OCI-LY3 (cell line): ENCODE results near the gene CNTROB.

Experiments used
- H2AFZ ChIP-seq: fragments of 200-600, 300-600 bp; shearing (Covaris generic); 2 replicates; pipeline ENCODE4 v1.6.0; 2014; ENCODE audit warnings: antibody characterized with exemption, low read depth, low read length
- H3K27ac ChIP-seq: fragments of 200-600, 300-600 bp; sonication (generic); 2 replicates; pipeline ENCODE4 v1.5.1; 2014; ENCODE audit warnings: mild to moderate bottlenecking, low read length, moderate library complexity, mixed read lengths
- H3K27me3 ChIP-seq: fragments of 200-600, 300-600 bp; sonication (generic); 2 replicates; pipeline ENCODE4 v1.6.1; 2014; ENCODE audit warnings: low read depth, low read length, mixed read lengths
- H3K36me3 ChIP-seq: fragments of 200-600, 300-600 bp; sonication (generic); replicated peaks from 2 replicates; pipeline ENCODE3; 2014; ENCODE audit warnings: low read depth, low read length, mixed read lengths
- H3K4me1 ChIP-seq: fragments of 300-600, 200-600 bp; sonication (generic); 2 replicates; pipeline ENCODE4 v1.6.1; 2014; ENCODE audit warnings: low read length, mixed read lengths
- H3K4me2 ChIP-seq: fragments of 200-600, 300-600 bp; sonication (generic); 2 replicates; pipeline ENCODE4 v1.6.1; 2014; ENCODE audit warnings: low read length, mixed read lengths
- H3K4me3 ChIP-seq: fragments of 300-600, 200-600 bp; sonication (generic); 2 replicates; pipeline ENCODE4 v1.5.1; 2014; ENCODE audit warnings: antibody characterized with exemption, mild to moderate bottlenecking, low read length, moderate library complexity
- H3K79me2 ChIP-seq: fragments of 300-600, 200-600 bp; shearing (Covaris generic); 2 replicates; pipeline ENCODE4 v1.6.1; 2014; ENCODE audit warnings: mild to moderate bottlenecking, low read length, mixed read lengths
- H3K9ac ChIP-seq: fragments of 300-600, 200-600 bp; shearing (Covaris generic); 2 replicates; pipeline ENCODE4 v1.6.0; 2014; ENCODE audit warnings: mild to moderate bottlenecking, low read length, moderate library complexity
- H3K9me3 ChIP-seq: fragments of 200-600, 300-600 bp; shearing (Covaris generic); 2 replicates; pipeline ENCODE4 v1.6.1; 2014; ENCODE audit warnings: low read length, mixed read lengths; ENCODE audit not compliant: insufficient read depth
- H4K20me1 ChIP-seq: fragments of 200-600, 300-600 bp; sonication (generic); 2 replicates; pipeline ENCODE4 v1.6.1; 2016; ENCODE audit warnings: low read length, mixed read lengths; ENCODE audit not compliant: insufficient read depth
- EZH2phosphoT487 ChIP-seq: fragments of 200-600 bp; shearing (Covaris generic); IDR thresholded peaks from 2 replicates; pipeline ENCODE4 v1.6.1; 2018; ENCODE audit warnings: antibody characterized with exemption, mixed run types, low read depth
- TF ChIP-seq, protein P1 (sequence below): fragments of 200-600, 300-600 bp; sonication (generic); IDR thresholded peaks from 2 replicates; pipeline ENCODE4 v1.5.1; 2014; ENCODE audit warnings: antibody characterized with exemption, low read length, low read depth

CNTROB gene

GRCh38 chr17:7930841-7931631 is 970 bp upstream of the CNTROB start:
- no peaks in the 10 kb centered on the region for H3K27me3 ChIP-seq
- H3K4me1 ChIP-seq = peaks cover 15% of the 10 kb centered on the region
- H3K79me2 ChIP-seq = peaks cover 21% of the 10 kb centered on the region
- H4K20me1 ChIP-seq = no peaks in the 10 kb centered on the region
- no peak for TF ChIP-seq EZH2phosphoT487
- TF ChIP-seq, protein P1, sequence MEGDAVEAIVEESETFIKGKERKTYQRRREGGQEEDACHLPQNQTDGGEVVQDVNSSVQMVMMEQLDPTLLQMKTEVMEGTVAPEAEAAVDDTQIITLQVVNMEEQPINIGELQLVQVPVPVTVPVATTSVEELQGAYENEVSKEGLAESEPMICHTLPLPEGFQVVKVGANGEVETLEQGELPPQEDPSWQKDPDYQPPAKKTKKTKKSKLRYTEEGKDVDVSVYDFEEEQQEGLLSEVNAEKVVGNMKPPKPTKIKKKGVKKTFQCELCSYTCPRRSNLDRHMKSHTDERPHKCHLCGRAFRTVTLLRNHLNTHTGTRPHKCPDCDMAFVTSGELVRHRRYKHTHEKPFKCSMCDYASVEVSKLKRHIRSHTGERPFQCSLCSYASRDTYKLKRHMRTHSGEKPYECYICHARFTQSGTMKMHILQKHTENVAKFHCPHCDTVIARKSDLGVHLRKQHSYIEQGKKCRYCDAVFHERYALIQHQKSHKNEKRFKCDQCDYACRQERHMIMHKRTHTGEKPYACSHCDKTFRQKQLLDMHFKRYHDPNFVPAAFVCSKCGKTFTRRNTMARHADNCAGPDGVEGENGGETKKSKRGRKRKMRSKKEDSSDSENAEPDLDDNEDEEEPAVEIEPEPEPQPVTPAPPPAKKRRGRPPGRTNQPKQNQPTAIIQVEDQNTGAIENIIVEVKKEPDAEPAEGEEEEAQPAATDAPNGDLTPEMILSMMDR = no peak
- peaks cover 5% of the 10 kb centered on the region for H3K36me3 ChIP-seq
- peak overlapping the region; percentile 96 for H3K4me2 ChIP-seq
- H3K9me3 ChIP-seq = no peaks in the 10 kb centered on the region
- H3K27ac ChIP-seq = peak overlapping the region; percentile 22; the same call in 1 of the 2 replicates
- peak overlapping the region; percentile 94 for H3K4me3 ChIP-seq
- H2AFZ ChIP-seq = no peak overlapping the region
- H3K9ac ChIP-seq = peak overlapping the region; percentile 87

GRCh38 chr17:7932483-7932891 is 481 bp downstream of the CNTROB start:
- Histone ChIP-seq H3K27ac (peak overlapping the region; percentile 64), H3K4me2 (peak overlapping the region; percentile 97), H4K20me1 (no peaks in the 10 kb centered on the region), H3K27me3 (no peaks in the 10 kb centered on the region), H3K79me2 (peaks cover 21% of the 10 kb centered on the region), H3K4me1 (peaks cover 15% of the 10 kb centered on the region), H3K9ac (peak overlapping the region; percentile 93), H3K4me3 (peak overlapping the region; percentile 94), H3K9me3 (no peaks in the 10 kb centered on the region), H2AFZ (peak overlapping the region; percentile 84; the same call in 1 of the 2 replicates), H3K36me3 (peaks cover 5% of the 10 kb centered on the region)
- TF ChIP-seq, protein P1 = no peak
- TF ChIP-seq EZH2phosphoT487 = no peak

DNA sequence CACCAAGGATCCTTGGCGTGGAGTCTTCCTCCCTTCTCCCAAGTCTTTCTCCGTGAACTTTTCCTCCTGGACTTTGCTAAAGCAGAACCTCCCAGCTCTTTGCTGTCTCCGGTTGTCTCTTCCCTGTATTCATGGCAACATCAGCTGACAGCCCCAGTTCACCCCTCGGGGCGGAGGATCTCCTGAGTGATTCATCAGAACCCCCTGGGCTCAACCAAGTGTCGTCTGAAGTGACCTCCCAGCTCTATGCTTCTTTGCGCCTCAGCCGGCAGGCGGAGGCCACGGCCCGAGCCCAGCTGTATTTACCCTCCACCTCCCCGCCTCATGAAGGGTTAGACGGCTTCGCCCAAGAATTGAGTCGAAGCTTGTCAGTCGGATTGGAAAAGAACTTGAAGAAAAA is 943 bp downstream of the CNTROB start:
- Histone ChIP-seq H3K4me2 (peak overlapping the region; percentile 97), H2AFZ (no peak overlapping the region), H4K20me1 (no peaks in the 10 kb centered on the region), H3K9me3 (no peaks in the 10 kb centered on the region), H3K4me1 (peaks cover 15% of the 10 kb centered on the region), H3K27me3 (no peaks in the 10 kb centered on the region), H3K9ac (peak overlapping the region; percentile 93), H3K4me3 (peak overlapping the region; percentile 94), H3K79me2 (peaks cover 21% of the 10 kb centered on the region), H3K36me3 (peaks cover 5% of the 10 kb centered on the region), H3K27ac (no peak overlapping the region)
- no peak for TF ChIP-seq EZH2phosphoT487
- TF ChIP-seq, protein P1 = no peak

GRCh38 chr17:7935859-7936258 is 3.9 kb downstream of the CNTROB start:
- Histone ChIP-seq H3K27me3 (no peaks in the 10 kb centered on the region), H3K4me1 (peaks cover 12% of the 10 kb centered on the region), H3K36me3 (peaks cover 11% of the 10 kb centered on the region), H3K27ac (no peak overlapping the region), H3K9me3 (no peaks in the 10 kb centered on the region), H4K20me1 (no peaks in the 10 kb centered on the region), H3K9ac (no peak overlapping the region), H3K4me2 (no peak overlapping the region), H3K79me2 (peaks cover 20% of the 10 kb centered on the region), H3K4me3 (no peak overlapping the region), H2AFZ (no peak overlapping the region)
- no peak for TF ChIP-seq EZH2phosphoT487
- TF ChIP-seq, protein P1 = no peak
